ENCODE measurements around the gene TCF19. TPM values are rescaled to one million over a fixed set of nuclear protein-coding genes. Genes with fewer than 3 reads are reported as not detected.

TCF19 gene
- total RNA-seq, 2 donors from 2014 or later = 63.8 to 82.7 TPM

DNA sequence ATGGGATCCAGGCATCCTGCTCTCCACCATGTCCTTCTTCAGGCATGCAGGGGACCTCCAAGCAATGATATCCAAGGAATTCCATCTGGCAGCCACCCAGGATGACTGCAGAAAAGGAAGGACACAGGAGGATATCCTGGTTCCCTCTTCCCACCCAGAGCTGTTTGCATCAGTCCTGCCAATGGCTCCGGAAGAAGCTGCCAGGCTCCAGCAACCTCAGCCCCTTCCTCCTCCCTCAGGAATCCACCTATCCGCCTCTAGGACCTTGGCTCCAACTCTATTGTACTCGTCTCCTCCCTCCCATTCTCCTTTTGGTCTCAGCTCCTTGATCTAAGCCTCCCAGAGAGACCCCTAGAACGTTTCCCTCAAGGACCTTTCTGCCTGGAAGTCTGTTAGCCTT, 18.8 kb upstream of the TCF19 start:
- Mint-ChIP-seq H3K27me3 (ENCODE audit: low read depth) (no peaks in the 10 kb centered on the region), H3K9me3 (no peaks in the 10 kb centered on the region), H3K27ac (no peak overlapping the region), H3K4me3 (no peak overlapping the region), H3K36me3 (ENCODE audit: insufficient read depth in 2 of 2) (no peaks in the 10 kb centered on the region), H3K4me1 (ENCODE audit: low read depth) (peaks cover 7% of the 10 kb centered on the region)
- no peak for DNase-seq
- no peak for ATAC-seq (replicated peaks in 1 of 2)

DNA sequence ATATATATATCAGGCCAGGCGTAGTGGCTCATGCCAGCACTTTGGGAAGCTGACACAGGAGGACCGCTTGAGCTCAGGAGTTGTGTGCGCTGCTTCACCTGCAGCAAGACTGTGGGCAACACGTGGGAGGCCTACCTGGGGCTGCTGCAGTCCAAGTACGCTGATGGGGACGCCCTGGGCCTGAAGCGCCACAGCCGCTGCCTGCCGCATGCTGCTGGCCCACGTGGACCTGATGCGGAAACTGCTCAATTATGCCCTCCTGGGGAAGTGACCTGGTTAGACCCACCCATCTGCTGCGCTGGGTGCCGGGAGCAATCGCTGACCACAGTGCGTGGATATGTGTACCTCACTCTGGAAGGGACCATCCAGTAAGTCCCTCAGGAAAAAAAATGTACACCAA, 17.7 kb upstream of the TCF19 start:
- Mint-ChIP-seq H3K4me3 (no peak overlapping the region), H3K36me3 (ENCODE audit: insufficient read depth in 2 of 2) (peaks cover 0 to 2% of the 10 kb centered on the region in 2 donors), H3K27ac (no peak overlapping the region), H3K4me1 (ENCODE audit: low read depth) (peaks cover 7% of the 10 kb centered on the region), H3K9me3 (no peaks in the 10 kb centered on the region), H3K27me3 (ENCODE audit: low read depth) (no peaks in the 10 kb centered on the region)
- DNase-seq = no peak
- ATAC-seq (replicated peaks in 1 of 2) = no peak

DNA sequence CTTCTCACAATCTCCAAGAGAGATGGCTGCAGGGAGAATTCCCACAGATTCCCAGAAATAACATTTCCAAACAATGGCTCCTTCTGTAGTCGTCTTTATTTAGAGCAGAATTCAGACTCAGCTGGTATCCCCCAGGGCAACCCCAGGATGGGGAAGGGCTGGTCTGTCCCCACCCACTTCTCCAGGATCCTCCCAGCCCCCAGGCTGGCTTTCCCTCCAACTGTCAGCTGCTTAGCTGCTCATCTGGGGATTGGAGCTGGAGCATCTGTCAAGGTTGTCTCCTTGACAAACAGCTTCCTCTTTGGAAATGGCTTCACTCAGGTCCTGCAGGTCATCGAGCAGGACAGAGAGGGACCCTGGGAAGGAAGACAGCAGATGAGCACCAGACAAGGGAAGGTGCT, 16.0 kb upstream of the TCF19 start:
- Mint-ChIP-seq H3K4me3 (no peak overlapping the region), H3K4me1 (ENCODE audit: low read depth) (peaks cover 6% of the 10 kb centered on the region), H3K27me3 (ENCODE audit: low read depth) (no peaks in the 10 kb centered on the region), H3K9me3 (no peaks in the 10 kb centered on the region), H3K27ac (no peak overlapping the region), H3K36me3 (ENCODE audit: insufficient read depth in 2 of 2) (peaks cover 1 to 2% of the 10 kb centered on the region in 2 donors)
- ATAC-seq (replicated peaks in 1 of 2) (no peak), DNase-seq (no peak)

DNA sequence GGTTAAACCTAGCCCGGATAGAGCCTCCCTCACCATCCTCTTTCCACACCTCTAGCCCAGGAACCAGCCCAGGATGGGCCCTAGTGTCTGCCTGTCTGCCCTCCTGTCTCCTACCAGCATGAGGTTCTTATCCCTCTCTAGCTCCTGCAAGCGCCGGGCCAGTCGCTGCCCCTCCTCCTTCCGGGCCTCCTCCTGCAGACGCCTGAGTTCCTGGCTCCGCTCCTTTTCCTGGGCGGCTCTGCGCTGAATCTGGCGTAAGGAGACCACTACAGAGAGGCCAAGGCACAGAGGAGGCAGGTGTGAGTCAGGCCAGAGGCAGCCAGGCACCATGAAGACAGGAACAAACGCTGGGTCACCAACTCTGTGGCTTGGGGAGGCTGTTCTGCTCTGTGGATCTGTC, 15.2 kb upstream of the TCF19 start:
- Mint-ChIP-seq H3K27ac (no peak overlapping the region), H3K9me3 (no peaks in the 10 kb centered on the region), H3K4me3 (no peak overlapping the region), H3K27me3 (ENCODE audit: low read depth) (no peaks in the 10 kb centered on the region), H3K36me3 (ENCODE audit: insufficient read depth in 2 of 2) (peaks cover 1 to 2% of the 10 kb centered on the region in 2 donors), H3K4me1 (ENCODE audit: low read depth) (no peaks in the 10 kb centered on the region)
- DNase-seq = no peak
- no peak for ATAC-seq (replicated peaks in 1 of 2)

DNA sequence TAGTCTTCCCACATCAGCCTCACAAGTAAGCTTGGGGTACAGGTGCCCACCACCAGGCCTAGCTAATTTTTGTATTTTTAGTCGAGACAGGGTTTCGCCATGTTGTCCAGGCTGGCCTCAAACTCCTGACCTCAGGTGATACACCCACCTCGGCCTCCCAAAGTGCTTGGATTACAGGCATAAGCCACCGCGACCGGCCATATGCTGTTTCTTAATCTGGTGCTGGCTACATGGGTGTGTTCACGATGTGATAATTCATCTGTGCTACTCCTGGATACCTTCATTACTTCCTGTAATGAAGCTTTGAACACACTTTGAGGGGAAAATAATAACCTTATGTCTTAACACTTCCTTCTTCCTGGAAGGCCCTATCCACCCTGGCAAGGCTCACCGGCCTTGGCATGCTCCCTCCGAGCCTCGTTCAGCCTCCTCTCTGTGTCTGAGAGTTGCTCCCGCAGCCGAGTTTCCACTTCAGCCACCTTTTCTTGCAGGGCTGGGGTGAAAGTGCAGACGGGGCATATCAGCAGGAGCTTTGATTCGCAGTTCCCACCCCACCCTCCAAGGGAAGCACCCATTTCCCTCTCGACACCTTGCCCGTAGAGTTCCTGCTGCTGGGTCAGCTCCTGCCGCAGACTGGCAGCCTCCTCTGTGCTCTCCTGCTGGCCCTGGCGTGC, 14.0 kb upstream of the TCF19 start:
- Mint-ChIP-seq H3K4me1 (ENCODE audit: low read depth) (no peaks in the 10 kb centered on the region), H3K36me3 (ENCODE audit: insufficient read depth in 2 of 2) (peaks cover 1 to 2% of the 10 kb centered on the region in 2 donors), H3K4me3 (no peak overlapping the region), H3K27me3 (ENCODE audit: low read depth) (no peaks in the 10 kb centered on the region), H3K9me3 (no peaks in the 10 kb centered on the region), H3K27ac (no peak overlapping the region)
- DNase-seq (no peak), ATAC-seq (replicated peaks in 1 of 2) (no peak)

DNA sequence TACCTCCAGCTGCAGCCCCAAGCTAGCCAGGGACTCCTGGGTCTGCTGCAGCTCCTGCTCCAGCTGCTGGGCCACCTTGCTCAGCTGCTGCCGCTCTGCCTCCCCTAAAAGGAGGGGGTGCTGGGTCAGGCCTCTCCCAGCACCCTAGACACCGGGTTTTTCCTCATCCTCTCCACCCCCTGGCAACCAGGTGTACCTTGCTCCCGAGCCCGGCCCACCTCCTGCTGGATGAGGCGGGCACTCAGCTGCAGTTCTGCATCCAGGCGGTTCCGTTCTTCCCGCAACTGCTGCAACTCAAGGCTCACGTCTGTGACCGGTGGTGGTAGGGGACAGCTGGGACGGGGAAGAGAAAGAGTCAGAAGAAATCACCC, 13.4 kb upstream of the TCF19 start:
- H3K36me3 Mint-ChIP-seq (ENCODE audit: insufficient read depth in 2 of 2) = peaks cover 2 to 3% of the 10 kb centered on the region in 2 donors
- no peaks in the 10 kb centered on the region for H3K9me3 Mint-ChIP-seq

DNA sequence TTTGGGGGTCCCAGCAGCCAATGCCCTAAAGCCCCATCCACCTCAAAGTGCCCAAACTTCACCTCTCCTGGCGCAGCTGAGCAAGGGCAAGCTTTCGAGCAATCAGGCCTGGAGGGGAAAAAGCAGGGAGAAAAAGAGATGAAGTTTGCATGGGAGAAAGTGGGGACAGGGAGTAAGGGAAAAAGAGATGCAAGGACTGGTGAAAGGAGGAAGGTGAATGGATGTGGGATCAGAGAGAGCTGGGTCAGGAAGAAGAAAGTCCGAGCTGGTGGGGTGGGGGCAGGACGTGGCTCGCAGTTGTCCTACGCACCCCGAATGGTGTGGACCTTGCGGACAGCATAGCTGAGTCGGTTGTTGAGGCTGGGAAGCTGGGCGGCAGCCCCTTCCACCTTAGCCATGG, 13.0 kb upstream of the TCF19 start:
- H3K27me3 Mint-ChIP-seq (ENCODE audit: low read depth) = no peaks in the 10 kb centered on the region
- no peak overlapping the region for H3K4me3 Mint-ChIP-seq
- ATAC-seq (replicated peaks in 1 of 2) (no peak), DNase-seq (no peak)
- peaks cover 2 to 3% of the 10 kb centered on the region in 2 donors for H3K36me3 Mint-ChIP-seq (ENCODE audit: insufficient read depth in 2 of 2)
- no peak overlapping the region for H3K27ac Mint-ChIP-seq
- H3K9me3 Mint-ChIP-seq = no peaks in the 10 kb centered on the region
- no peaks in the 10 kb centered on the region for H3K4me1 Mint-ChIP-seq (ENCODE audit: low read depth)

More for the DNA sequence above, 13.4 kb upstream of the TCF19 start:
- DNase-seq = no peak
- Mint-ChIP-seq H3K27ac (no peak overlapping the region), H3K27me3 (ENCODE audit: low read depth) (no peaks in the 10 kb centered on the region), H3K4me1 (ENCODE audit: low read depth) (no peaks in the 10 kb centered on the region), H3K4me3 (no peak overlapping the region)
- ATAC-seq (replicated peaks in 1 of 2) = no peak

DNA sequence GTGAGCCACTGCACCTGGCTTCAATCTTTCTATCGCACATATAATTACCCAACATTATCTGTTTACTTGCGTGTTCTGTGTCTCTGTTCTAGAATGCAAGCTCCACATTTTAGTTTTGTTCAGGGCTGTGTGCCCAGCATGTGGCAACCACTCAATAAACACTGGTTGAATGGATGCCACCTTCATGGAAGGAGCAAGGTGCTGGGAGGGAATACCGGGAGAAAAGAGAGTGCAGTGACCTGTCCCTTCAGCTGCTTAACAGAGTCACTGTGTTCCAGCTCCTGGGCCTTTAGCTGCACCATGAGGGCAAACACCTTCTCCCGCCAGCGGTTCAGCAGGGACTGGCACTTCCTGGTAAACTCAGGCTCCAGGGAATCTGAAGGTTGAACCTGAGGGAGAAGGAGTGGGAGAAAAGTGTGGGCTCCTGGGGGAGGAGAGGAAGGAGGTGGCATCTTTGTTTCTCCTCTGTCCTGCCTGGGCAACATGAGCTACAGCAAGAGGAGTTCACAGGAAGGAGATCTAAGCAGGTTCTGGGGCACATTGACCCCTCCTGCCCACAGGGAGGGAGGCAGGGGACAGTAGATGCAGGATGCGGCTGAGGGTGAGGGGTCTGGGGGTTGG, 8.5 kb upstream of the TCF19 start:
- no peaks in the 10 kb centered on the region for H3K9me3 Mint-ChIP-seq
- ATAC-seq (replicated peaks in 1 of 2) (no peak), DNase-seq (no peak)
- no peaks in the 10 kb centered on the region for H3K4me1 Mint-ChIP-seq (ENCODE audit: low read depth)
- H3K4me3 Mint-ChIP-seq = no peak overlapping the region
- peaks cover 4 to 5% of the 10 kb centered on the region in 2 donors for H3K36me3 Mint-ChIP-seq (ENCODE audit: insufficient read depth in 2 of 2)
- H3K27me3 Mint-ChIP-seq (ENCODE audit: low read depth) = no peaks in the 10 kb centered on the region
- H3K27ac Mint-ChIP-seq = no peak overlapping the region

DNA sequence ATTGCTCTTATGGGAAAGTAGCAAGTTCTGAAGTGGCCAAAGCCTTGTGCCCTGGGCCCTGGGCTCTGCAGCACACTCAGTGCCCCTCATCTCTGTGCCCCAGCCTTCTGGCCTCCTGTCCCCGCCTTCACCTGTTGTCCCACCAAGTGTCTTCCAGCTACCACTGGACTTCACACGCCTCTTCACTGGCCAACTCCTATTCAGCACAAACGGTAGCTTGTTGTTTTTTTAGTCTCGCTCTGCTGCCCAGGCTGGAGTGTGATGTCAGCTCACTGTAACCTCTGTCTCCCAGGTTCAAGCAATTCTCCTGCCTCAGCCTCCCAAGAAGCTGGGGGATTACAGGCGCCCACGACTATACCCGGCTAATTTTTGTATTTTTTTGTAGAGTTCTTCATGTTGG, 5.6 kb upstream of the TCF19 start:
- peaks cover 4 to 8% of the 10 kb centered on the region in 2 donors for H3K36me3 Mint-ChIP-seq (ENCODE audit: insufficient read depth in 2 of 2)
- no peak for ATAC-seq (replicated peaks in 1 of 2)

DNA sequence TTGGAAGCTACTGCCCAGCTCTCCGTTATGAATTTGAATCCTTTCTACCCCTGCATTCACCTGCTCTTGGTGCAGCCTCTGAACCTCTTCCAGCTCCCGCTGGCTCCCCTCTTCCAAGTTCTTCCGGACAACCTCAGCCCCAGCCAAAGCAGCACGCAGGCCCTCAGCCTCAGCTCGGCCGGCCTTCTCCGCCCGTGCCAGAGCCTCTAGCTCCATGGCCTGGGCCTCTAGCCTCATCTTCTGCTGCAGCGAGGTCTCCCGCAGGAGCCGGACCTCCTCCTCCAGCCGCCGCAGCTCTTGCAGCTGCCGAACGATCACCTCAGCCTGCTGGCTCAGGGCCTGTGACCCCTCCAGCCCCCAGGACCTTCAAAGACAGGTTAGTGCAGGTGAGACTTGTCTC, 4.0 kb upstream of the TCF19 start:
- H3K4me1 Mint-ChIP-seq (ENCODE audit: low read depth) = peaks cover 24% of the 10 kb centered on the region
- no peak overlapping the region for H3K4me3 Mint-ChIP-seq
- ATAC-seq (replicated peaks in 1 of 2) (no peak), DNase-seq (no peak)
- H3K27ac Mint-ChIP-seq = no peak overlapping the region
- H3K9me3 Mint-ChIP-seq = no peaks in the 10 kb centered on the region
- H3K27me3 Mint-ChIP-seq (ENCODE audit: low read depth) = no peaks in the 10 kb centered on the region
- H3K36me3 Mint-ChIP-seq (ENCODE audit: insufficient read depth in 2 of 2) = peaks cover 8 to 18% of the 10 kb centered on the region in 2 donors

More for the DNA sequence above, 5.6 kb upstream of the TCF19 start:
- no peak for DNase-seq
- no peak overlapping the region for H3K4me3 Mint-ChIP-seq
- H3K4me1 Mint-ChIP-seq (ENCODE audit: low read depth) = peaks cover 17% of the 10 kb centered on the region
- no peak overlapping the region for H3K27ac Mint-ChIP-seq
- H3K27me3 Mint-ChIP-seq (ENCODE audit: low read depth) = no peaks in the 10 kb centered on the region
- H3K9me3 Mint-ChIP-seq = no peaks in the 10 kb centered on the region

DNA sequence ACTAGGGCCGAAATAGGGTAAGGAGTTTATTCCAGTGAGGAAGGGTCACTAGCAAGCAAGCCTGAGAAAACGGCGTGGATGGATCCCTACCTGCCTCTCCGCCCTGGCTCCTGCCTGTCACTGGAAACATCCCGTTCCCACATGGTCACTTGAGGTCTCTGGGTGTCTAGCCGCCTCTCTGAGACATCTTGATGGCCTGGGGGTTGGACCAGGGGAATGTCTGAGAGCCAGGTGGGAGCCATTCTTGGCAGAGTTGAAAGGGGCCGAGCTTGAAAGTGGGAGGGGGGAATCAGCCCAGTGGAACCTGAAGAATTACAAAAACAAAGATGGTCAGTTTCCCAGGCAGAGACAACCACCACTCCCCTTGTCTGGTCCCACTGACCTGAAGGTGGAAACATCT, 1.7 kb upstream of the TCF19 start:
- H3K27me3 Mint-ChIP-seq (ENCODE audit: low read depth) = no peaks in the 10 kb centered on the region
- H3K4me1 Mint-ChIP-seq (ENCODE audit: low read depth) = peaks cover 45% of the 10 kb centered on the region
- H3K4me3 Mint-ChIP-seq = peak overlapping the region; percentile 78 to 98
- H3K27ac Mint-ChIP-seq = no peak overlapping the region
- ATAC-seq (replicated peaks in 1 of 2) = no peak
- H3K9me3 Mint-ChIP-seq = no peaks in the 10 kb centered on the region
- peaks cover 8 to 23% of the 10 kb centered on the region in 2 donors for H3K36me3 Mint-ChIP-seq (ENCODE audit: insufficient read depth in 2 of 2)
- no peak for DNase-seq

DNA sequence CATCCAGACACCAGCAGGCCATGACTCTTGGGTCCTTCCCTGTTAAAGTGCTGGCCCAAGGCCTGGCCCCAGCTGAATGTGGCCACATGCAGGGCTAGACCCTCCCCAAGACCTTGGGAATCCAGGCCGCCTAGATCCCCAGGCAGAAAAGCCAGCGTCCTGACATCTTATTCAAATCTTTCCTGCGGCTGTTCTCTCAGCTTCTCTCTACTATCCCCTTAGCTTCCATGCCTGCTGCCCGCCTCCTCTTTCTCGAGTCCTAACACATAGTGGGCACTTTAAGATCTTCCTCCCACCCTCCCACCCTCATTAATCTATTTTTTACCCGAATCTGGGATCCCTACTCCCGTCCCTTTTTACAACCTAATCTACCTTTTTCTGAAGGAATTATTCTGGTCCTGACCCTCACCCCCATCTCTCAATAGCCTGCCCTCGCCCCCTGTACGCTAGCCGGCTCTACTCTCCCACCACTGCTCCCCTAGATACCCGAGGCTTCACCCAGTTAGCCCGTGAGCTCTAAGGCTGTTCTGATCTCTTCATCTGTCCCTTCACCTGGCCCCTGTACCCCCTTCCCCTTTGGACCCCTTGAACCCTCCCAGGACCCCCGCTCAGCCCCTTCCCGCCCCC, 763 bp upstream of the TCF19 start, which contains the start of gene CCHCR1:
TSS of gene CCHCR1 (minus strand) at position 290 of the 627 bp plus-strand sequence. CDS start at position 88, 202 bp downstream.
- H3K9me3 Mint-ChIP-seq = no peaks in the 10 kb centered on the region
- H3K27ac Mint-ChIP-seq = peak within 1 kb of the TSS; percentile 85
- peak within 1 kb of the TSS; percentile 78 to 98 for H3K4me3 Mint-ChIP-seq
- ATAC-seq (replicated peaks in 1 of 2) (peak in 1 of 2 donors; percentile 43), DNase-seq (no peak)
- H3K27me3 Mint-ChIP-seq (ENCODE audit: low read depth) = no peaks in the 10 kb centered on the region
- peaks cover 9 to 30% of the 10 kb centered on the region in 2 donors for H3K36me3 Mint-ChIP-seq (ENCODE audit: insufficient read depth in 2 of 2)
- H3K4me1 Mint-ChIP-seq (ENCODE audit: low read depth) = peaks cover 55% of the 10 kb centered on the region

All from activated T-cell treated with anti-CD3 and anti-CD28 coated beads, Interleukin-2, amount 50 U/mL, for 72 hours (primary cell).